ENCODE results near the gene PRPF19.

The PRPF19 gene

GRCh38 chr11:60872124-60872960 is 34.0 kb downstream of the PRPF19 start:
- DNase-seq = peak in 1 of 2 experiments; percentile 17

GRCh38 chr11:60871378-60872061 is 34.9 kb downstream of the PRPF19 start:
- DNase-seq = peak in 1 of 2 experiments; percentile 22

- DNase-seq = no peak
Observed at GRCh38 chr11:60870733-60871377, 35.5 kb downstream of the PRPF19 start.

GRCh38 chr11:60870276-60870675 is 36.1 kb downstream of the PRPF19 start:
- DNase-seq = no peak

- no peak for DNase-seq
Observed at GRCh38 chr11:60869451-60869825, 36.9 kb downstream of the PRPF19 start.

GRCh38 chr11:60868682-60869450 is 37.5 kb downstream of the PRPF19 start:
- DNase-seq = no peak

- DNase-seq = no peak
Observed at GRCh38 chr11:60867871-60868681, 38.3 kb downstream of the PRPF19 start.

- DNase-seq = no peak
Observed at GRCh38 chr11:60866911-60867870, 39.2 kb downstream of the PRPF19 start, which contains the start of gene ZP1. TSS of gene ZP1 (plus strand) at chr11:60867542. CDS start at chr11:60867562, 20 bp downstream.

GRCh38 chr11:60864856-60865513 is 41.4 kb downstream of the PRPF19 start:
- DNase-seq = no peak

GRCh38 chr11:60863550-60864521 is 42.5 kb downstream of the PRPF19 start:
- no peak for DNase-seq

- DNase-seq = no peak
Observed at GRCh38 chr11:60862171-60862570, 44.2 kb downstream of the PRPF19 start.

- DNase-seq = no peak
Observed at GRCh38 chr11:60860943-60861342, 45.4 kb downstream of the PRPF19 start.

GRCh38 chr11:60859616-60860250 is 46.7 kb downstream of the PRPF19 start:
- DNase-seq = no peak

- no peak for DNase-seq
Observed at GRCh38 chr11:60858731-60859464, 47.5 kb downstream of the PRPF19 start.

- DNase-seq = no peak
Observed at GRCh38 chr11:60858236-60858635, 48.1 kb downstream of the PRPF19 start.

GRCh38 chr11:60857378-60858232 is 48.8 kb downstream of the PRPF19 start:
- no peak for DNase-seq

Data from activated T-cell treated with anti-CD3 and anti-CD28 coated beads, Interleukin-2, amount 50 U/mL, for 48 hours (primary cell).